GM12878 (cell line): Measurements from ENCODE around the gene OR6N2. TPM values are rescaled to one million over a fixed set of nuclear protein-coding genes. Genes with fewer than 3 reads are reported as not detected.

Experiments used
- ATAC-seq: fragments of 200-7000 bp; cut with Tn5 transposase; 3 replicates; pipeline ENCODE4 v1.9.1; 2020; ENCODE audit warnings: mild to moderate bottlenecking, moderate library complexity
- BruUV-seq: library from RNA; stranded (reverse); fragments of 400-500 nt; replicated peaks from 2 replicates; lab custom pipeline; 2021; lab: Mats Ljungman, UMichigan
- CTCF ChIA-PET: fragments of 300-600 bp; sonication (Branson Sonifier 250); formaldehyde crosslinking; extraction: SDS; loops from one replicate; lab custom pipeline; 2021; ENCODE audit warnings: inconsistent platforms; lab: Yijun Ruan, JAX
- POLR2A ChIA-PET: fragments of 350-600 bp; formaldehyde crosslinking; extraction: SDS; loops from one replicate; lab custom pipeline; 2021; ENCODE audit warnings: inconsistent platforms; lab: Charles Lee
- RAD21 ChIA-PET: fragments of 300-600 bp; sonication (Branson Sonifier 250); formaldehyde crosslinking; loops from one replicate; lab custom pipeline; 2023; ENCODE audit warnings: antibody characterized with exemption; ENCODE audit not compliant: unreplicated experiment; lab: Charles Lee
- SMC1A ChIA-PET: fragments of 300-600 bp; sonication (Branson Sonifier 250); formaldehyde crosslinking; loops from one replicate; lab custom pipeline; 2023; ENCODE audit not compliant: unreplicated experiment, uncharacterized antibody; lab: Charles Lee
- DNase-seq: peaks from one replicate; pipeline ENCODE4 v3.0.0-alpha.2; 2011; ENCODE audit warnings: low read depth, low spot score
- FAIRE-seq: peaks from 3 replicates; lab custom pipeline; 2011; peaks lifted over from hg19 to GRCh38; lab: Jason Lieb, UNC
- H2AFZ ChIP-seq: 2 replicates; pipeline ENCODE4 v1.6.0; 2011; ENCODE audit warnings: low read depth, low read length, control low read depth; ENCODE audit not compliant: control insufficient read depth
- H3K27ac ChIP-seq: 2 replicates; pipeline ENCODE4 v1.5.1; 2011; ENCODE audit warnings: control low read depth; ENCODE audit not compliant: control insufficient read depth, insufficient read depth
- H3K27me3 ChIP-seq, 2 experiments: replicated peaks in 1 of 2; 2 replicates each; pipeline versions ENCODE4 v1.6.0 to v1.6.1; 2011; ENCODE audit warnings: low read length in 1 of 2; ENCODE audit not compliant: control insufficient read depth in 2 of 2, insufficient read depth in 2 of 2
- H3K36me3 ChIP-seq, 2 experiments: 2 replicates each; pipeline ENCODE4 v1.5.1; 2011; ENCODE audit warnings: low read length in 1 of 2; ENCODE audit not compliant: control insufficient read depth in 2 of 2, insufficient read depth in 2 of 2
- H3K4me1 ChIP-seq: 2 replicates; pipeline ENCODE4 v1.6.1; 2011; ENCODE audit warnings: mild to moderate bottlenecking, low read length, moderate library complexity, mixed read lengths; ENCODE audit not compliant: control insufficient read depth, insufficient read depth
- H3K4me2 ChIP-seq: 2 replicates; pipeline ENCODE4 v1.6.0; 2011; ENCODE audit warnings: control low read depth; ENCODE audit not compliant: control insufficient read depth, insufficient read depth
- H3K4me3 ChIP-seq: fragments of 200-600 bp; sonication (generic); 2 replicates; pipeline ENCODE4 v1.5.1; 2016
- H3K79me2 ChIP-seq: 2 replicates; pipeline ENCODE4 v1.6.0; 2011; ENCODE audit warnings: low read length; ENCODE audit not compliant: control insufficient read depth, insufficient read depth
- H3K9ac ChIP-seq: 2 replicates; pipeline ENCODE4 v1.8.0; 2011; ENCODE audit warnings: low read length, control low read depth, mixed read lengths; ENCODE audit not compliant: control insufficient read depth, insufficient read depth
- H3K9me3 ChIP-seq: replicated peaks from 3 replicates; pipeline ENCODE4 v1.5.1; 2011; ENCODE audit warnings: mild to moderate bottlenecking, low read length; ENCODE audit not compliant: control insufficient read depth, insufficient read depth
- H4K20me1 ChIP-seq: 2 replicates; pipeline ENCODE4 v1.6.0; 2011; ENCODE audit not compliant: control insufficient read depth, insufficient read depth
- BCLAF1 ChIP-seq: fragments of 450-650 bp; IDR thresholded peaks from 2 replicates; pipeline ENCODE4 v1.6.1; 2017; ENCODE audit warnings: antibody characterized with exemption, mild to moderate bottlenecking, moderate library complexity
- CHD2 ChIP-seq: IDR thresholded peaks from 2 replicates; pipeline ENCODE4 v1.6.1; 2011; ENCODE audit warnings: low read depth, low read length, improper control_type of control experiment, borderline replicate concordance
- CREB1 ChIP-seq: IDR thresholded peaks from 2 replicates; pipeline ENCODE4 v1.6.1; 2012; ENCODE audit warnings: low read depth, mild to moderate bottlenecking, inconsistent platforms
- GATAD2B ChIP-seq: fragments of 450-650 bp; conservative IDR thresholded peaks from 2 replicates; pipeline ENCODE4 v1.6.1; 2017; ENCODE audit warnings: low read depth, mild to moderate bottlenecking, moderate library complexity
- IKZF1 ChIP-seq: fragments of 450-650 bp; conservative IDR thresholded peaks from 2 replicates; pipeline ENCODE4 v1.6.1; 2017; ENCODE audit warnings: antibody characterized with exemption, mild to moderate bottlenecking
- IKZF2 ChIP-seq, 2 experiments: fragments of 450-650 bp; IDR thresholded peaks; 2 replicates each; pipeline ENCODE4 v1.6.1; 2017; ENCODE audit warnings: mild to moderate bottlenecking in 2 of 2, moderate library complexity in 2 of 2
- IRF3 ChIP-seq: fragments of 450-650 bp; IDR thresholded peaks from 2 replicates; pipeline ENCODE4 v1.6.1; 2014; ENCODE audit warnings: mild to moderate bottlenecking
- KAT2A ChIP-seq: conservative IDR thresholded peaks from 2 replicates; pipeline ENCODE4 v1.6.1; 2011; ENCODE audit warnings: low read depth, low read length; ENCODE audit not compliant: control insufficient read depth
- KDM1A ChIP-seq: fragments of 200-600 bp; sonication (generic); IDR thresholded peaks from 2 replicates; pipeline ENCODE4 v1.6.1; 2016; ENCODE audit warnings: borderline replicate concordance
- NR2C2 ChIP-seq: IDR thresholded peaks from 2 replicates; pipeline ENCODE4 v1.6.1; 2011; ENCODE audit warnings: borderline replicate concordance, low read depth; ENCODE audit not compliant: control insufficient read depth, insufficient read length
- POLR2AphosphoS2 ChIP-seq: IDR thresholded peaks from 2 replicates; pipeline ENCODE4 v1.6.1; 2011; ENCODE audit warnings: low read depth, mild to moderate bottlenecking, low read length, improper control_type of control experiment, moderate library complexity
- POU2F2 ChIP-seq: IDR thresholded peaks from 3 replicates; pipeline ENCODE4 v1.6.1; 2011; ENCODE audit warnings: low read depth, mild to moderate bottlenecking, low read length, borderline replicate concordance
- RB1 ChIP-seq: fragments of 450-650 bp; formaldehyde crosslinking; IDR thresholded peaks from 2 replicates; pipeline ENCODE4 v1.6.1; 2017; ENCODE audit warnings: mild to moderate bottlenecking, borderline replicate concordance
- WGBS: methylation state at CpG from one replicate; pipeline ENCODE4 v1.1.6; 2016; ENCODE audit warnings: low lambda C conversion rate; ENCODE audit not compliant: insufficient replicate concordance, insufficient coverage; ENCODE audit errors: missing lambda C conversion rate; 5-methylcytosine and 5-hydroxymethylcytosine counted together
- in situ Hi-C: fragments of 300-500 bp; cut with MboI; formaldehyde crosslinking; loops from 9 replicates; pipeline ENCODE4 v1.14.3; 2018; ENCODE audit warnings: mixed read lengths
- intact Hi-C: fragments of 100-400 bp; cut with micrococcal nuclease; formaldehyde crosslinking; loops from one replicate; pipeline ENCODE4 v1.14.2; 2022; ENCODE audit not compliant: unreplicated experiment
- polyA plus RNA-seq, 11 experiments: library from polyadenylated mRNA; depleted of rRNA in 4 of 11; unstranded in 6 of 11; stranded (reverse) in 5 of 11; fragments of >200 nt; fragmentation: Nextera tagmentation in 4 of 11; fragmentation: Illumina TruSeq in 1 of 11; extraction: Ambion mirVana in 4 of 11; extraction: Trizol in 1 of 11; gene quantifications; 1 replicate in 1 of 11; 2 replicates in 10 of 11; pipeline versions ENCODE4 v1.2.1 to v1.2.3, GENCODE V29; 2011 to 2016; ENCODE audit warnings: inconsistent platforms in 2 of 11, missing spikeins in 2 of 11, low read depth in 1 of 11
- total RNA-seq, 4 experiments: library from RNA; depleted of rRNA in 3 of 4; stranded (reverse); fragments of >200 nt in 3 of 4; fragmentation: Illumina TruSeq in 1 of 4; extraction: Trizol in 1 of 4; gene quantifications; 2 replicates each; pipeline versions ENCODE4 v1.2.1 to v1.2.3, GENCODE V29; 2013 to 2021
- TF ChIP-seq, protein P1 (sequence below): fragments of 450-650 bp; IDR thresholded peaks from 2 replicates; pipeline ENCODE4 v1.6.1; 2018; ENCODE audit warnings: borderline replicate concordance, mild to moderate bottlenecking; ENCODE audit not compliant: partially characterized antibody
- TF ChIP-seq, protein P2 (sequence below): fragments of 150-350 bp; IDR thresholded peaks from 2 replicates; pipeline ENCODE4 v1.6.1; 2014; ENCODE audit warnings: mild to moderate bottlenecking, low read depth, low read length

Gene OR6N2
- total and polyA plus RNA-seq, 10 of the 15 experiments (the other 5 are each of a cell fraction or from before 2014, with no cell fraction given), result not detected

- TF ChIP-seq BCLAF1, result no peak
- TF ChIP-seq CHD2, result no peak
- TF ChIP-seq POLR2AphosphoS2, result no peak
- no peak for TF ChIP-seq IKZF2 (IDR thresholded peaks at IDR 0.05)
- TF ChIP-seq POU2F2, result no peak
- TF ChIP-seq, all 136 proteins: peak for 0
These were observed 26.0 kb upstream of the OR6N2 start (continued) for GRCh38 chr1:158806916-158807536.

- Histone ChIP-seq H2AFZ (no peak overlapping the region), H3K9me3 (no peaks in the 10 kb centered on the region), H3K27ac (no peak overlapping the region), H3K9ac (no peak overlapping the region), H3K4me2 (no peak overlapping the region), H3K79me2 (no peaks in the 10 kb centered on the region), H4K20me1 (no peaks in the 10 kb centered on the region), H3K4me1 (no peaks in the 10 kb centered on the region), H3K4me3 (no peak overlapping the region), H3K27me3 (no peaks in the 10 kb centered on the region; a peak in 1 of 4 replicates), H3K36me3 (no peaks in the 10 kb centered on the region)
- FAIRE-seq (no peak), ATAC-seq (no peak), DNase-seq (no peak)
- intact Hi-C loops (loop anchor here (10.0 kb wide), 1 partner anchor 171 kb away; no protein-coding TSS in a partner anchor), in situ Hi-C loops (no loop called here)
- ChIA-PET POLR2A (no interaction called here), CTCF (no interaction called here), SMC1A (interaction anchor here (0.6 to 2.0 kb wide), 3 partner anchors 16 to 194 kb away, joined by 3 to 6 read pairs (median 3); no protein-coding TSS in a partner anchor), RAD21 (no interaction called here)
- WGBS, result 0% methylated on average over 1 of the region's 1 CpG
- BruUV-seq, result no TSS peak
- no peak for TF ChIP-seq KDM1A
- TF ChIP-seq RB1, result no peak
- TF ChIP-seq CREB1, result no peak
- TF ChIP-seq, protein P1, sequence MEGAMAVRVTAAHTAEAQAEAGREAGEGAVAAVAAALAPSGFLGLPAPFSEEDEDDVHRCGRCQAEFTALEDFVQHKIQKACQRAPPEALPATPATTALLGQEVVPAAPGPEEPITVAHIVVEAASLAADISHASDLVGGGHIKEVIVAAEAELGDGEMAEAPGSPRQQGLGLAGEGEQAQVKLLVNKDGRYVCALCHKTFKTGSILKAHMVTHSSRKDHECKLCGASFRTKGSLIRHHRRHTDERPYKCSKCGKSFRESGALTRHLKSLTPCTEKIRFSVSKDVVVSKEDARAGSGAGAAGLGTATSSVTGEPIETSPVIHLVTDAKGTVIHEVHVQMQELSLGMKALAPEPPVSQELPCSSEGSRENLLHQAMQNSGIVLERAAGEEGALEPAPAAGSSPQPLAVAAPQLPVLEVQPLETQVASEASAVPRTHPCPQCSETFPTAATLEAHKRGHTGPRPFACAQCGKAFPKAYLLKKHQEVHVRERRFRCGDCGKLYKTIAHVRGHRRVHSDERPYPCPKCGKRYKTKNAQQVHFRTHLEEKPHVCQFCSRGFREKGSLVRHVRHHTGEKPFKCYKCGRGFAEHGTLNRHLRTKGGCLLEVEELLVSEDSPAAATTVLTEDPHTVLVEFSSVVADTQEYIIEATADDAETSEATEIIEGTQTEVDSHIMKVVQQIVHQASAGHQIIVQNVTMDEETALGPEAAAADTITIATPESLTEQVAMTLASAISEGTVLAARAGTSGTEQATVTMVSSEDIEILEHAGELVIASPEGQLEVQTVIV, result no peak
- TF ChIP-seq IKZF1, result no peak
- TF ChIP-seq, protein P2, sequence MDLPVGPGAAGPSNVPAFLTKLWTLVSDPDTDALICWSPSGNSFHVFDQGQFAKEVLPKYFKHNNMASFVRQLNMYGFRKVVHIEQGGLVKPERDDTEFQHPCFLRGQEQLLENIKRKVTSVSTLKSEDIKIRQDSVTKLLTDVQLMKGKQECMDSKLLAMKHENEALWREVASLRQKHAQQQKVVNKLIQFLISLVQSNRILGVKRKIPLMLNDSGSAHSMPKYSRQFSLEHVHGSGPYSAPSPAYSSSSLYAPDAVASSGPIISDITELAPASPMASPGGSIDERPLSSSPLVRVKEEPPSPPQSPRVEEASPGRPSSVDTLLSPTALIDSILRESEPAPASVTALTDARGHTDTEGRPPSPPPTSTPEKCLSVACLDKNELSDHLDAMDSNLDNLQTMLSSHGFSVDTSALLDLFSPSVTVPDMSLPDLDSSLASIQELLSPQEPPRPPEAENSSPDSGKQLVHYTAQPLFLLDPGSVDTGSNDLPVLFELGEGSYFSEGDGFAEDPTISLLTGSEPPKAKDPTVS, result no peak
- no peak for TF ChIP-seq NR2C2
- no peak for TF ChIP-seq KAT2A
- no peak for TF ChIP-seq IRF3
- TF ChIP-seq GATAD2B, result no peak
These were observed 22.7 kb upstream of the OR6N2 start for GRCh38 chr1:158803678-158804077.
